ENCODE measurements around the gene SUGT1. TPM values are rescaled to one million over a fixed set of nuclear protein-coding genes. Genes with fewer than 3 reads are reported as not detected.

SUGT1 gene
- total and polyA plus RNA-seq, 2 experiments from 2014 or later: 61.3 to 172 TPM

DNA sequence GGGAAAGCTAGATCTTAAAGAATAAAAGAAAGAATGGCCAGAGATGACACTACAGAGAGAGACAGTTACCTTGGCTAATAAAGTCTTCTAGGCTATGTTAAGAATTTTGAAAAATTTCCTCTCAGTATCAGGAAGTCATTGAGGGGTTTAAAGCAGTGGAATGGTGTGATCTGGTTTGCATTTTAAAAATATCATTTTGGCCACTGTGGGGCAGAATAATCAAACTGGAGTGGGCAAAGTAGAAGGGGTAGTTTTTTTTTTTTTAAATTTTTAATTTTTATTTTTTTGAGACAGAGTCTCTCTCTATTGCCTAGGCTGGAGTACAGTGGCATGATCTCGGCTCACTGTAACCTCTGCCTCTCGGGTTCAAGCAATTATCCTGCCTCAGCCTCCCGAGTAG lies 91.4 kb downstream of the SUGT1 start (continued):
- TF ChIP-seq, protein P1, sequence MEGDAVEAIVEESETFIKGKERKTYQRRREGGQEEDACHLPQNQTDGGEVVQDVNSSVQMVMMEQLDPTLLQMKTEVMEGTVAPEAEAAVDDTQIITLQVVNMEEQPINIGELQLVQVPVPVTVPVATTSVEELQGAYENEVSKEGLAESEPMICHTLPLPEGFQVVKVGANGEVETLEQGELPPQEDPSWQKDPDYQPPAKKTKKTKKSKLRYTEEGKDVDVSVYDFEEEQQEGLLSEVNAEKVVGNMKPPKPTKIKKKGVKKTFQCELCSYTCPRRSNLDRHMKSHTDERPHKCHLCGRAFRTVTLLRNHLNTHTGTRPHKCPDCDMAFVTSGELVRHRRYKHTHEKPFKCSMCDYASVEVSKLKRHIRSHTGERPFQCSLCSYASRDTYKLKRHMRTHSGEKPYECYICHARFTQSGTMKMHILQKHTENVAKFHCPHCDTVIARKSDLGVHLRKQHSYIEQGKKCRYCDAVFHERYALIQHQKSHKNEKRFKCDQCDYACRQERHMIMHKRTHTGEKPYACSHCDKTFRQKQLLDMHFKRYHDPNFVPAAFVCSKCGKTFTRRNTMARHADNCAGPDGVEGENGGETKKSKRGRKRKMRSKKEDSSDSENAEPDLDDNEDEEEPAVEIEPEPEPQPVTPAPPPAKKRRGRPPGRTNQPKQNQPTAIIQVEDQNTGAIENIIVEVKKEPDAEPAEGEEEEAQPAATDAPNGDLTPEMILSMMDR (conservative IDR thresholded peaks at IDR 0.05; ENCODE audit: low read depth in 2 of 2): no peak
- TF ChIP-seq, protein P2, sequence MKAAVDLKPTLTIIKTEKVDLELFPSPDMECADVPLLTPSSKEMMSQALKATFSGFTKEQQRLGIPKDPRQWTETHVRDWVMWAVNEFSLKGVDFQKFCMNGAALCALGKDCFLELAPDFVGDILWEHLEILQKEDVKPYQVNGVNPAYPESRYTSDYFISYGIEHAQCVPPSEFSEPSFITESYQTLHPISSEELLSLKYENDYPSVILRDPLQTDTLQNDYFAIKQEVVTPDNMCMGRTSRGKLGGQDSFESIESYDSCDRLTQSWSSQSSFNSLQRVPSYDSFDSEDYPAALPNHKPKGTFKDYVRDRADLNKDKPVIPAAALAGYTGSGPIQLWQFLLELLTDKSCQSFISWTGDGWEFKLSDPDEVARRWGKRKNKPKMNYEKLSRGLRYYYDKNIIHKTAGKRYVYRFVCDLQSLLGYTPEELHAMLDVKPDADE (IDR thresholded peaks at IDR 0.05): no peak

DNA sequence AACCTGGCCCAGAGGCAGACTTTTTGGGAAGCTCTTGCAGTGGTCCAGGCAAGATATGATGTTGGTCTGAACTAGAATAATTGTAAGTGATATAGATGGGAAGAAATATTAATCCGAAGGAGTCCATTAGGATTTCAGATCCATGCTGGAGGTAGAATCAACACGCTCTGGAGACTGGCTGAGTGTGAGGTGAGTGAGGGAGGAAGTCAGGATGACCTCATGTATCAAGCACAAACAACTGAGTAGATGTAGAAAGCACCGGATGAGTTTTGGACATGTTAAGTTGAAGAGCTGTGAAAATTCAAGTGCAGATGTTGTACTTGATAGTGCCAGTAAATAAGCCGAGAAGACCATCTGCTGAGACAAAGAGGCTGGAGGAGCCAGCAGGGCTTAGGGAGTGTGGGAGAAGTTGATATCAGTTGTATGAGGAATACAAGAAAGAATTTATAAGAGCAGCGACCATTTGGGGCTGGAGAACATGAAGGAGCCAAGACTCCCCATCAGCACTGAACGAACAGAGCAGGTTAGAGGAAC lies 92.3 kb downstream of the SUGT1 start:
- DNase-seq (ENCODE audit: low spot score) (no peak), ATAC-seq (no peak)
- H3K9me3 Mint-ChIP-seq: peaks cover 13% of the 10 kb centered on the region; the same call in 2 of the 3 replicates
- Histone ChIP-seq H2AFZ (no peak overlapping the region), H3K27ac (ENCODE audit: low read depth) (no peak overlapping the region), H3K27me3 (ENCODE audit: insufficient read depth) (no peaks in the 10 kb centered on the region), H3F3A (replicated peaks; ENCODE audit: low read depth) (no peaks in the 10 kb centered on the region), H3K4me3 (no peak overlapping the region), H3K36me3 (ENCODE audit: insufficient read depth) (no peaks in the 10 kb centered on the region), H4K20me1 (replicated peaks; ENCODE audit: insufficient read depth) (no peaks in the 10 kb centered on the region), H3K4me1 (ENCODE audit: insufficient read depth) (peaks cover 11% of the 10 kb centered on the region), H3K9me2 (ENCODE audit: insufficient read depth) (no peaks in the 10 kb centered on the region), H3K4me2 (no peak overlapping the region), H3K79me2 (replicated peaks; ENCODE audit: insufficient read depth) (no peaks in the 10 kb centered on the region)
- H3K4me3 Mint-ChIP-seq: no peak overlapping the region
- H3K27me3 Mint-ChIP-seq (ENCODE audit: insufficient read depth, low read depth, poor library complexity): peaks cover 15% of the 10 kb centered on the region
- H3K36me3 Mint-ChIP-seq (ENCODE audit: low read depth): peaks cover 12% of the 10 kb centered on the region; the same call in 2 of the 3 replicates
- H3K4me1 Mint-ChIP-seq: peaks cover 13% of the 10 kb centered on the region
- H3K27ac Mint-ChIP-seq: no peak overlapping the region
- TF ChIP-seq NANOG (IDR thresholded peaks at IDR 0.05; ENCODE audit: borderline replicate concordance) (no peak), ZNF114 (CRISPR knock-in tag; IDR thresholded peaks at IDR 0.05) (no peak), JUNB (IDR thresholded peaks at IDR 0.05; ENCODE audit: unreplicated experiment) (no peak), STAT1 (IDR thresholded peaks at IDR 0.05; ENCODE audit: unreplicated experiment) (no peak), POLR2AphosphoS5 (IDR thresholded peaks at IDR 0.05; ENCODE audit: low read depth) (no peak)
- TF ChIP-seq, protein P3, sequence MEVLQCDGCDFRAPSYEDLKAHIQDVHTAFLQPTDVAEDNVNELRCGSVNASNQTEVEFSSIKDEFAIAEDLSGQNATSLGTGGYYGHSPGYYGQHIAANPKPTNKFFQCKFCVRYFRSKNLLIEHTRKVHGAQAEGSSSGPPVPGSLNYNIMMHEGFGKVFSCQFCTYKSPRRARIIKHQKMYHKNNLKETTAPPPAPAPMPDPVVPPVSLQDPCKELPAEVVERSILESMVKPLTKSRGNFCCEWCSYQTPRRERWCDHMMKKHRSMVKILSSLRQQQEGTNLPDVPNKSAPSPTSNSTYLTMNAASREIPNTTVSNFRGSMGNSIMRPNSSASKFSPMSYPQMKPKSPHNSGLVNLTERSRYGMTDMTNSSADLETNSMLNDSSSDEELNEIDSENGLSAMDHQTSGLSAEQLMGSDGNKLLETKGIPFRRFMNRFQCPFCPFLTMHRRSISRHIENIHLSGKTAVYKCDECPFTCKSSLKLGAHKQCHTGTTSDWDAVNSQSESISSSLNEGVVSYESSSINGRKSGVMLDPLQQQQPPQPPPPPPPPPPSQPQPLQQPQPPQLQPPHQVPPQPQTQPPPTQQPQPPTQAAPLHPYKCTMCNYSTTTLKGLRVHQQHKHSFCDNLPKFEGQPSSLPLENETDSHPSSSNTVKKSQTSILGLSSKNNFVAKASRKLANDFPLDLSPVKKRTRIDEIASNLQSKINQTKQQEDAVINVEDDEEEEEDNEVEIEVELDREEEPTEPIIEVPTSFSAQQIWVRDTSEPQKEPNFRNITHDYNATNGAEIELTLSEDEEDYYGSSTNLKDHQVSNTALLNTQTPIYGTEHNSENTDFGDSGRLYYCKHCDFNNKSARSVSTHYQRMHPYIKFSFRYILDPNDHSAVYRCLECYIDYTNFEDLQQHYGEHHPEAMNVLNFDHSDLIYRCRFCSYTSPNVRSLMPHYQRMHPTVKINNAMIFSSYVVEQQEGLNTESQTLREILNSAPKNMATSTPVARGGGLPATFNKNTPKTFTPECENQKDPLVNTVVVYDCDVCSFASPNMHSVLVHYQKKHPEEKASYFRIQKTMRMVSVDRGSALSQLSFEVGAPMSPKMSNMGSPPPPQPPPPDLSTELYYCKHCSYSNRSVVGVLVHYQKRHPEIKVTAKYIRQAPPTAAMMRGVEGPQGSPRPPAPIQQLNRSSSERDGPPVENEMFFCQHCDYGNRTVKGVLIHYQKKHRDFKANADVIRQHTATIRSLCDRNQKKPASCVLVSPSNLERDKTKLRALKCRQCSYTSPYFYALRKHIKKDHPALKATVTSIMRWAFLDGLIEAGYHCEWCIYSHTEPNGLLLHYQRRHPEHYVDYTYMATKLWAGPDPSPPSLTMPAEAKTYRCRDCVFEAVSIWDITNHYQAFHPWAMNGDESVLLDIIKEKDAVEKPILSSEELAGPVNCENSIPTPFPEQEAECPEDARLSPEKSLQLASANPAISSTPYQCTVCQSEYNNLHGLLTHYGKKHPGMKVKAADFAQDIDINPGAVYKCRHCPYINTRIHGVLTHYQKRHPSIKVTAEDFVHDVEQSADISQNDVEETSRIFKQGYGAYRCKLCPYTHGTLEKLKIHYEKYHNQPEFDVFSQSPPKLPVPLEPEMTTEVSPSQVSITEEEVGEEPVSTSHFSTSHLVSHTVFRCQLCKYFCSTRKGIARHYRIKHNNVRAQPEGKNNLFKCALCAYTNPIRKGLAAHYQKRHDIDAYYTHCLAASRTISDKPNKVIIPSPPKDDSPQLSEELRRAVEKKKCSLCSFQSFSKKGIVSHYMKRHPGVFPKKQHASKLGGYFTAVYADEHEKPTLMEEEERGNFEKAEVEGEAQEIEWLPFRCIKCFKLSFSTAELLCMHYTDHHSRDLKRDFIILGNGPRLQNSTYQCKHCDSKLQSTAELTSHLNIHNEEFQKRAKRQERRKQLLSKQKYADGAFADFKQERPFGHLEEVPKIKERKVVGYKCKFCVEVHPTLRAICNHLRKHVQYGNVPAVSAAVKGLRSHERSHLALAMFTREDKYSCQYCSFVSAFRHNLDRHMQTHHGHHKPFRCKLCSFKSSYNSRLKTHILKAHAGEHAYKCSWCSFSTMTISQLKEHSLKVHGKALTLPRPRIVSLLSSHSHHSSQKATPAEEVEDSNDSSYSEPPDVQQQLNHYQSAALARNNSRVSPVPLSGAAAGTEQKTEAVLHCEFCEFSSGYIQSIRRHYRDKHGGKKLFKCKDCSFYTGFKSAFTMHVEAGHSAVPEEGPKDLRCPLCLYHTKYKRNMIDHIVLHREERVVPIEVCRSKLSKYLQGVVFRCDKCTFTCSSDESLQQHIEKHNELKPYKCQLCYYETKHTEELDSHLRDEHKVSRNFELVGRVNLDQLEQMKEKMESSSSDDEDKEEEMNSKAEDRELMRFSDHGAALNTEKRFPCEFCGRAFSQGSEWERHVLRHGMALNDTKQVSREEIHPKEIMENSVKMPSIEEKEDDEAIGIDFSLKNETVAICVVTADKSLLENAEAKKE (CRISPR knock-in tag; IDR thresholded peaks at IDR 0.05): no peak
- TF ChIP-seq, protein P1 (conservative IDR thresholded peaks at IDR 0.05; ENCODE audit: low read depth in 2 of 2): no peak
- TF ChIP-seq, protein P2 (IDR thresholded peaks at IDR 0.05): no peak

Data from GM23338 (cell line).